OCI-LY3 (cell line): Measurements from ENCODE around the gene MUC5B.

ENCODE experiments used
- CTCF ChIP-seq: fragments of 200-600, 300-600 bp; sonication (generic); IDR thresholded peaks from 2 replicates; pipeline ENCODE4 v1.5.1; 2014; ENCODE audit warnings: antibody characterized with exemption, low read length, low read depth
- EZH2phosphoT487 ChIP-seq: fragments of 200-600 bp; shearing (Covaris generic); IDR thresholded peaks from 2 replicates; pipeline ENCODE4 v1.6.1; 2018; ENCODE audit warnings: antibody characterized with exemption, mixed run types, low read depth

- TF ChIP-seq CTCF = no peak
- TF ChIP-seq EZH2phosphoT487 = no peak
These were observed 44.5 kb upstream of the MUC5B start for GRCh38 chr11:1178201-1178885.
